Thoracic aorta (tissue), 2 donors: Measurements from ENCODE around the gene UBALD2. TPM values are rescaled to one million over a fixed set of nuclear protein-coding genes. Genes with fewer than 3 reads are reported as not detected.

ENCODE experiments used
- ATAC-seq: fragments of 150-250 bp; one replicate; pipeline ENCODE4 v1.8.0; 2017; ENCODE audit warnings: low read depth; ENCODE audit not compliant: insufficient number of reproducible peaks, low FRiP score
- DNase-seq: peaks from one replicate; pipeline ENCODE4 v3.0.0-alpha.2; 2020; ENCODE audit warnings: low spot score
- H3K27ac ChIP-seq, 2 donors: fragments of 200-600 bp; sonication (generic); 1 replicate in 1 of 2; 2 replicates in 1 of 2; pipeline ENCODE4 v1.5.1; 2016; ENCODE audit warnings: mild to moderate bottlenecking in 2 of 2, moderate library complexity in 2 of 2
- H3K27me3 ChIP-seq: fragments of 200-600 bp; sonication (generic); replicated peaks from 2 replicates; pipeline ENCODE4 v1.6.0; 2016; ENCODE audit warnings: mild to moderate bottlenecking; ENCODE audit not compliant: insufficient read depth
- H3K36me3 ChIP-seq: fragments of 200-600 bp; sonication (generic); one replicate; pipeline ENCODE4 v1.5.1; 2016
- H3K4me1 ChIP-seq, 2 donors: fragments of 200-600 bp; sonication (generic); 1 replicate in 1 of 2; 2 replicates in 1 of 2; pipeline versions ENCODE4 v1.5.1 to v1.6.0; 2016; ENCODE audit warnings: low read depth in 2 of 2, mild to moderate bottlenecking in 1 of 2; ENCODE audit not compliant: control insufficient read depth in 1 of 2
- H3K4me3 ChIP-seq: fragments of 200-600 bp; sonication (generic); 2 replicates; pipeline ENCODE4 v1.5.1; 2016; ENCODE audit warnings: mild to moderate bottlenecking
- H3K9me3 ChIP-seq: fragments of 200-600 bp; sonication (generic); 2 replicates; pipeline ENCODE4 v1.5.1; 2016
- total RNA-seq, 2 donors: library from RNA; depleted of rRNA; stranded (reverse); fragments of >200 nt; gene quantifications; one replicate each; pipeline versions ENCODE4 v1.1.0 to v1.2.3, GENCODE V29; 2016
- TF ChIP-seq, protein P1 (sequence below): fragments of 200-600 bp; sonication (generic); IDR thresholded peaks from one replicate; pipeline ENCODE4 v1.5.1; 2019; ENCODE audit warnings: antibody characterized with exemption

The UBALD2 gene
- total RNA-seq, 2 donors from 2014 or later, result 9.9 to 14.9 TPM

DNA sequence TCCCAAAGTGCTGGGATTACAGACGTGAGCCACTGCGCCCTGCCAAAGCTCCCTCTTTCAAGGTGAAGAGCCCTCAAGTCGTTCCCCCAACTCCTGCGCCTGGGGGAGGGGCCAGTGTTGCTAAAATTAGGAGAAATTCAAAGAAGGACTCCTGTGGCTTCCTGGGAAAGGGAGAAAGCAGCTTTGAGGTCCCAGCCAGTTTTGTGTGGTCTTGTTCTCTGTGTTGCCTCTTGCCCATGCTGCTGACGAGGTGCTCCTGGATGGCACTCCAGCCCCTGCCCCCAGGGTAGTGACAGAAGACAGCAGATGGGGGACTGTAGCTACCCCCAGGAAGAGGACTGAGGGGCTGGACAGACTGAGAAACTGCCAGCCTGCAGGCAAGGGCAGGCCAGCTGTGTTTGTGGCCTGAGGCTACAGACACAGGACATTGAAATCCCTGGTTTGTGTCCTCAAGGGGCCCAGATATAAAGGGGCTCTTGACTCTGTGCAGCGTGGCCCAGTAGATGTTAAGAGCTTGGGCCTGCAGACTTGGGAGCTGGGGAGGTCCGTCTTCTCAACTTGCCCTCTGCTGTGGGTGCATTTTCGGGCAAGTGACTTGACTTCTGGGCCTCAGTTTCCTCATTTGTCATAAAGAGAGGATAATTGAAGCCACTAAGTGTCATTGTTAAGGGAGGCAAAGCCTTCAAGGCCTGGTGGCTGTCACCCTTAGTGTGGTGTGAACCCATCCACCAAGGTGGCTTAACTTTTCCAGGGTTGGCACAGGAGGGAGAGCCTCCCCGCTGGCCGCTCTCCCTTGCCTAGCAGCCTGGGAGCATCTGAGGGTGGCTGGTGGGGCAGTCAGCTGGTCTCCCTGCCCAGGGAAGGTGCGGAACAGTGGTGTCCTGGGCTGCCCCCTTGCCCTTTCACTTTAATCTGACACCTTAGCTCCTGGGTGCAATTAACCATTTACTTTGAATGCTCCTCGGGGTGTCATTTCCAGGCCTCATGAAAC lies 4.1 kb downstream of the UBALD2 start:
- TF ChIP-seq, protein P1, sequence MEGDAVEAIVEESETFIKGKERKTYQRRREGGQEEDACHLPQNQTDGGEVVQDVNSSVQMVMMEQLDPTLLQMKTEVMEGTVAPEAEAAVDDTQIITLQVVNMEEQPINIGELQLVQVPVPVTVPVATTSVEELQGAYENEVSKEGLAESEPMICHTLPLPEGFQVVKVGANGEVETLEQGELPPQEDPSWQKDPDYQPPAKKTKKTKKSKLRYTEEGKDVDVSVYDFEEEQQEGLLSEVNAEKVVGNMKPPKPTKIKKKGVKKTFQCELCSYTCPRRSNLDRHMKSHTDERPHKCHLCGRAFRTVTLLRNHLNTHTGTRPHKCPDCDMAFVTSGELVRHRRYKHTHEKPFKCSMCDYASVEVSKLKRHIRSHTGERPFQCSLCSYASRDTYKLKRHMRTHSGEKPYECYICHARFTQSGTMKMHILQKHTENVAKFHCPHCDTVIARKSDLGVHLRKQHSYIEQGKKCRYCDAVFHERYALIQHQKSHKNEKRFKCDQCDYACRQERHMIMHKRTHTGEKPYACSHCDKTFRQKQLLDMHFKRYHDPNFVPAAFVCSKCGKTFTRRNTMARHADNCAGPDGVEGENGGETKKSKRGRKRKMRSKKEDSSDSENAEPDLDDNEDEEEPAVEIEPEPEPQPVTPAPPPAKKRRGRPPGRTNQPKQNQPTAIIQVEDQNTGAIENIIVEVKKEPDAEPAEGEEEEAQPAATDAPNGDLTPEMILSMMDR, result no peak
- Histone ChIP-seq H3K36me3 (peaks cover 4% of the 10 kb centered on the region), H3K9me3 (no peaks in the 10 kb centered on the region), H3K4me1 (peaks cover 40 to 50% of the 10 kb centered on the region in 2 donors), H3K27me3 (no peaks in the 10 kb centered on the region), H3K4me3 (peak overlapping the region; percentile 26), H3K27ac (peak overlapping the region in 1 of 2 donors; percentile 18)
- DNase-seq (no peak), ATAC-seq (no peak)

DNA sequence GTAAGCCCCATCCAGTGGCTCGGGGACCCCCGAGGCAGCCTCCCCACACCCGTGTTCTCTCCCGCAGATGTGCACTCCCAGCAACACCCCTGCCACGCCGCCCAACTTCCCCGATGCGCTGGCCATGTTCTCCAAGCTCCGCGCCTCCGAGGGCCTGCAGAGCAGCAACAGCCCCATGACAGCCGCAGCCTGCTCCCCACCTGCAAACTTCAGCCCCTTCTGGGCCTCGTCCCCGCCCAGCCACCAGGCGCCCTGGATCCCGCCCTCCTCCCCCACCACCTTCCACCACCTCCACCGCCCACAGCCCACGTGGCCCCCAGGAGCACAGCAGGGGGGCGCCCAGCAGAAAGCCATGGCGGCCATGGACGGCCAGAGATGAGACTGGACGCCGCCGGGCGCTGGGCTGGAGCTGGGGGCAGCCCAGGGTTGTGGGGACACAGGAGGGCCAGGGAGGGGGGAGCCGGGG lies 5.0 kb downstream of the UBALD2 start:
- Histone ChIP-seq H3K9me3 (no peaks in the 10 kb centered on the region), H3K27ac (no peak overlapping the region), H3K27me3 (no peaks in the 10 kb centered on the region), H3K4me1 (peaks cover 38 to 47% of the 10 kb centered on the region in 2 donors), H3K4me3 (no peak overlapping the region), H3K36me3 (peaks cover 4% of the 10 kb centered on the region)
- DNase-seq (no peak), ATAC-seq (no peak)
- TF ChIP-seq, protein P1, result no peak

GRCh38 chr17:76270770-76271668 lies 5.9 kb downstream of the UBALD2 start:
- Histone ChIP-seq H3K27ac (no peak overlapping the region), H3K4me3 (peak overlapping the region; percentile 60), H3K27me3 (no peaks in the 10 kb centered on the region), H3K36me3 (peaks cover 4% of the 10 kb centered on the region), H3K4me1 (peaks cover 38 to 47% of the 10 kb centered on the region in 2 donors), H3K9me3 (no peaks in the 10 kb centered on the region)
- DNase-seq (no peak), ATAC-seq (no peak)
- TF ChIP-seq, protein P1, result no peak

DNA sequence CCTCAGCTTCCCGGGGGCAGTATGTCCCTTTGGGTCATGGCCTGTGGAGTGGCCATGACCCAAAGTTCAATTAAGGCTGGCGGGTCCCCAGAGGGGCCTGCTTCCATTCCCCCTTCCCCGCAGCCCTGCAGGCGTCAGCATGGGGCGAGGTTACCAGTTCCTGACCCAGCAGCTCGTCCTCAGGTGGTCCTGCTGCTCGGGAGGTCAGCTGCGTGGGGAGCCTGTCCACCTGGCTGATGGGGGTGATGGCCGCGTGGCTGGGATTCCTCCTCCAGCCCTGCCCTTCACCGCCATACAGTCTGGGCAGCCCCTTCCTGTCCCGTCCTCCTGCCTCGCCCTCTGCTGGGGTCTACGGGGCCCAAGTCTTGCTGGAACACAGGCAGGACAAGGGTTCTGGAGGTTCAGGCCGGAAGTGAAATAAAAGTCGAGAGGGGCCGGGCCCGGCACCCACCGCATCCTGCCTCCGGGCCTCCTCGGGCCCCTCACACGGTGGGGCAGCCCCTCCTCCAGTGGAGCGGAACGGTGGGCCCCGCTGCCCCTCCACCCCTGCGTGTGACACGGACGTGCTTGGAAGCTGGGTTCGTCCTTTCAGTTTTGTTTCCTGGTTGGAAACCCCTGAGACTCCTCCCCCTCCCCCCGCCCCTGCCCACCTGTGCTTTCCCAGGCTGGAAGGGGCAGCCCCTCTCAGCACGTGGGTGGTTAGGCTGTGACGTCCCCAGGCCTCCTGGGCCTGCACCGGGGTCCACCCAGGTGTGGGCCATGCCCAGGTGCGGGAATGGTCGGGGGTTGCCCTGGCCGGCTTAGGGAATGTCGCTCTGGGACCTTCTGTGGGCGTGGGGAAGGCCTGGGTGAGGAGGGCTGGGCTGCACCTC lies 6.8 kb downstream of the UBALD2 start:
- Histone ChIP-seq H3K4me3 (peak overlapping the region; percentile 60), H3K27me3 (no peaks in the 10 kb centered on the region), H3K4me1 (peaks cover 32 to 40% of the 10 kb centered on the region in 2 donors), H3K36me3 (peaks cover 4% of the 10 kb centered on the region), H3K27ac (peak overlapping the region; percentile 16 to 34), H3K9me3 (no peaks in the 10 kb centered on the region)
- DNase-seq (no peak), ATAC-seq (no peak)
- TF ChIP-seq, protein P1, result no peak
